Panc1 (cell line): ENCODE data around the gene PRKG1. TPM values are rescaled to one million over a fixed set of nuclear protein-coding genes. Genes with fewer than 3 reads are reported as not detected.

Experiments
- ATAC-seq: fragments of 200-7000 bp; cut with Tn5 transposase; 2 replicates; pipeline ENCODE4 v1.9.1; 2020; ENCODE audit warnings: mild to moderate bottlenecking, moderate library complexity
- BruUV-seq: library from RNA; stranded (reverse); fragments of 400-500 nt; replicated peaks from 2 replicates; lab custom pipeline; 2021; lab: Mats Ljungman, UMichigan
- CTCF ChIA-PET: fragments of 300-600 bp; sonication (Branson Sonifier 250); formaldehyde crosslinking; loops from one replicate; lab custom pipeline; 2022; ENCODE audit warnings: antibody characterized with exemption; lab: Charles Lee
- POLR2A ChIA-PET: fragments of 300-600 bp; sonication (Branson Sonifier 250); formaldehyde crosslinking; loops from one replicate; lab custom pipeline; 2022; ENCODE audit warnings: antibody characterized with exemption; lab: Charles Lee
- DNase-seq: peaks from one replicate; pipeline ENCODE4 v3.0.0-alpha.2; 2010; ENCODE audit warnings: low read depth, low spot score
- H3K27ac ChIP-seq: 2 replicates; pipeline ENCODE4 v1.5.1; 2011; ENCODE audit warnings: mild to moderate bottlenecking, low read length, inconsistent platforms
- H3K27me3 ChIP-seq: fragments of 200-500 bp; sonication (Bioruptor generic); 2 replicates; pipeline ENCODE4 v1.6.0; 2014; ENCODE audit warnings: low read length, inconsistent platforms; ENCODE audit not compliant: control insufficient read depth, insufficient read depth
- H3K36me3 ChIP-seq: fragments of 200-500 bp; sonication (Bioruptor generic); 2 replicates; pipeline ENCODE4 v1.5.1; 2014; ENCODE audit warnings: inconsistent platforms, mild to moderate bottlenecking, low read length, moderate library complexity; ENCODE audit not compliant: control insufficient read depth, insufficient read depth
- H3K4me1 ChIP-seq: 2 replicates; pipeline ENCODE4 v1.5.1; 2011; ENCODE audit warnings: inconsistent platforms, mild to moderate bottlenecking, low read length, moderate library complexity; ENCODE audit not compliant: control insufficient read depth, insufficient read depth
- H3K4me3 ChIP-seq, 2 experiments: 2 replicates each; pipeline ENCODE4 v1.5.1; 2011 to 2012; ENCODE audit warnings: low read depth in 2 of 2, low read length in 2 of 2, mild to moderate bottlenecking in 2 of 2, inconsistent platforms in 1 of 2, moderate library complexity in 1 of 2
- H3K9me3 ChIP-seq: fragments of 200-500 bp; sonication (Bioruptor generic); 2 replicates; pipeline ENCODE4 v1.5.1; 2014; ENCODE audit warnings: low read depth, mild to moderate bottlenecking, inconsistent platforms, low read length, moderate library complexity; ENCODE audit not compliant: control insufficient read depth, insufficient read depth
- POLR2AphosphoS5 ChIP-seq: IDR thresholded peaks from 2 replicates; pipeline ENCODE4 v1.6.1; 2012; ENCODE audit warnings: mild to moderate bottlenecking, low read depth, low read length, moderate library complexity
- SIN3A ChIP-seq: IDR thresholded peaks from 2 replicates; pipeline ENCODE4 v1.6.1; 2012; ENCODE audit warnings: low read depth, mild to moderate bottlenecking, low read length, moderate library complexity, borderline replicate concordance; ENCODE audit not compliant: insufficient read depth
- TCF7L2 ChIP-seq: IDR thresholded peaks from 2 replicates; pipeline ENCODE4 v1.6.1; 2011; ENCODE audit warnings: mild to moderate bottlenecking, low read depth, low read length, inconsistent platforms
- in situ Hi-C: cut with HindIII; loops from 2 replicates; pipeline ENCODE4 v1.10.0; 2016; ENCODE audit warnings: low sequenced_read_pairs, low pct_unique_long_range_greater_than_20kb
- intact Hi-C: fragments of 100-400 bp; cut with micrococcal nuclease; formaldehyde crosslinking; loops from one replicate; pipeline ENCODE4 v1.10.0; 2022; ENCODE audit not compliant: unreplicated experiment
- total RNA-seq: library from RNA; stranded (reverse); gene quantifications from one replicate; pipeline ENCODE4 v1.2.1, GENCODE V29; 2021; ENCODE audit not compliant: unreplicated experiment
- TF ChIP-seq, protein P1 (sequence below), 2 experiments: IDR thresholded peaks; 2 replicates each; pipeline ENCODE4 v1.6.1; 2011 to 2012; ENCODE audit warnings: low read depth in 2 of 2, control low read depth in 1 of 2, low read length in 1 of 2, mild to moderate bottlenecking in 1 of 2, moderate library complexity in 1 of 2; ENCODE audit not compliant: insufficient read depth in 1 of 2
- TF ChIP-seq, protein P2 (sequence below): fragments of 450-650 bp; IDR thresholded peaks from 2 replicates; pipeline ENCODE4 v1.5.1; 2017; ENCODE audit warnings: mild to moderate bottlenecking

The PRKG1 gene
- total RNA-seq, 1 experiment from 2014 or later: 0.92 TPM

DNA sequence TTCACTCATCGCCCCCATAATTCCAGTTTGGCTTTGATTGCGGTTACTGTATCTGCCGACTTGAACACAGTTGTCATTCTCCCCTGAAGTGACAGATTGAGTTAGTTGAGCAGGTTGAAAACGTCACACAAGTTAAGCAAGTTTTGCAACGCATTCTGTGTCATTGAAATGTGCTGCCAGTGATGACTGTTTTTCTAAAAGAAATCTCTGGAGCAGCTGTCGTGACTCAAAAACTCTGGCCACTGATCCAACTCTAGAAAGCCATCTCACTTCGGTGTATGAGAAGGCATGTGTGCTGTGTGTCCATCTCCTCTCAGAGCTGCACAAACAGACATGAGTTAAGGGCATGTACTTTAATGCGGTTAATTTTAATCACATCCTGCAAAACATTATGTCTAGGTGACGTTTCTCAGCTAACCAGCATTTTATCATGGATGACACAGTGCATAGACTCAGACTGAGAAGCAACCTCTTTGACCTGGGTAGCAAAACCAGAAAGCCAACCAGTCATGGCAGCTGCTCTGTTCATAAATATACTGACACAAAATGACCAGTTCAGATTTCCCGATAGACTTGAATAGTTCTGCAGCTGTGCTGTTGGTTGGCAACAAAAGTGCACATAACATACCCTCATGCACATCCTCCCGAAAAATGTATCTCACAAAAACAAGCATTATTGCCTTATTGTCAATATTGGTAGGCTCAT, 555.8 kb downstream of the PRKG1 start:
- DNase-seq (no peak), ATAC-seq (no peak)
- H3K4me1 ChIP-seq: no peaks in the 10 kb centered on the region
- intact Hi-C loops: no loop called here
- ChIA-PET POLR2A (no interaction called here), CTCF (no interaction called here)
- no TSS peak for BruUV-seq
- in situ Hi-C loops: no loop called here
- no peaks in the 10 kb centered on the region for H3K36me3 ChIP-seq
- no peaks in the 10 kb centered on the region for H3K9me3 ChIP-seq
- TF ChIP-seq, protein P1, sequence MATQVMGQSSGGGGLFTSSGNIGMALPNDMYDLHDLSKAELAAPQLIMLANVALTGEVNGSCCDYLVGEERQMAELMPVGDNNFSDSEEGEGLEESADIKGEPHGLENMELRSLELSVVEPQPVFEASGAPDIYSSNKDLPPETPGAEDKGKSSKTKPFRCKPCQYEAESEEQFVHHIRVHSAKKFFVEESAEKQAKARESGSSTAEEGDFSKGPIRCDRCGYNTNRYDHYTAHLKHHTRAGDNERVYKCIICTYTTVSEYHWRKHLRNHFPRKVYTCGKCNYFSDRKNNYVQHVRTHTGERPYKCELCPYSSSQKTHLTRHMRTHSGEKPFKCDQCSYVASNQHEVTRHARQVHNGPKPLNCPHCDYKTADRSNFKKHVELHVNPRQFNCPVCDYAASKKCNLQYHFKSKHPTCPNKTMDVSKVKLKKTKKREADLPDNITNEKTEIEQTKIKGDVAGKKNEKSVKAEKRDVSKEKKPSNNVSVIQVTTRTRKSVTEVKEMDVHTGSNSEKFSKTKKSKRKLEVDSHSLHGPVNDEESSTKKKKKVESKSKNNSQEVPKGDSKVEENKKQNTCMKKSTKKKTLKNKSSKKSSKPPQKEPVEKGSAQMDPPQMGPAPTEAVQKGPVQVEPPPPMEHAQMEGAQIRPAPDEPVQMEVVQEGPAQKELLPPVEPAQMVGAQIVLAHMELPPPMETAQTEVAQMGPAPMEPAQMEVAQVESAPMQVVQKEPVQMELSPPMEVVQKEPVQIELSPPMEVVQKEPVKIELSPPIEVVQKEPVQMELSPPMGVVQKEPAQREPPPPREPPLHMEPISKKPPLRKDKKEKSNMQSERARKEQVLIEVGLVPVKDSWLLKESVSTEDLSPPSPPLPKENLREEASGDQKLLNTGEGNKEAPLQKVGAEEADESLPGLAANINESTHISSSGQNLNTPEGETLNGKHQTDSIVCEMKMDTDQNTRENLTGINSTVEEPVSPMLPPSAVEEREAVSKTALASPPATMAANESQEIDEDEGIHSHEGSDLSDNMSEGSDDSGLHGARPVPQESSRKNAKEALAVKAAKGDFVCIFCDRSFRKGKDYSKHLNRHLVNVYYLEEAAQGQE (IDR thresholded peaks at IDR 0.05; ENCODE audit: insufficient read depth in 1 of 2, low read depth in 2 of 2, low read length in 1 of 2): no peak
- TF ChIP-seq, protein P2, sequence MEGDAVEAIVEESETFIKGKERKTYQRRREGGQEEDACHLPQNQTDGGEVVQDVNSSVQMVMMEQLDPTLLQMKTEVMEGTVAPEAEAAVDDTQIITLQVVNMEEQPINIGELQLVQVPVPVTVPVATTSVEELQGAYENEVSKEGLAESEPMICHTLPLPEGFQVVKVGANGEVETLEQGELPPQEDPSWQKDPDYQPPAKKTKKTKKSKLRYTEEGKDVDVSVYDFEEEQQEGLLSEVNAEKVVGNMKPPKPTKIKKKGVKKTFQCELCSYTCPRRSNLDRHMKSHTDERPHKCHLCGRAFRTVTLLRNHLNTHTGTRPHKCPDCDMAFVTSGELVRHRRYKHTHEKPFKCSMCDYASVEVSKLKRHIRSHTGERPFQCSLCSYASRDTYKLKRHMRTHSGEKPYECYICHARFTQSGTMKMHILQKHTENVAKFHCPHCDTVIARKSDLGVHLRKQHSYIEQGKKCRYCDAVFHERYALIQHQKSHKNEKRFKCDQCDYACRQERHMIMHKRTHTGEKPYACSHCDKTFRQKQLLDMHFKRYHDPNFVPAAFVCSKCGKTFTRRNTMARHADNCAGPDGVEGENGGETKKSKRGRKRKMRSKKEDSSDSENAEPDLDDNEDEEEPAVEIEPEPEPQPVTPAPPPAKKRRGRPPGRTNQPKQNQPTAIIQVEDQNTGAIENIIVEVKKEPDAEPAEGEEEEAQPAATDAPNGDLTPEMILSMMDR: no peak
- TF ChIP-seq SIN3A: no peak
- TF ChIP-seq POLR2AphosphoS5: no peak
- no peak for TF ChIP-seq TCF7L2
- H3K4me3 ChIP-seq: no peak overlapping the region
- H3K27me3 ChIP-seq: no peaks in the 10 kb centered on the region
- H3K27ac ChIP-seq: no peak overlapping the region

DNA sequence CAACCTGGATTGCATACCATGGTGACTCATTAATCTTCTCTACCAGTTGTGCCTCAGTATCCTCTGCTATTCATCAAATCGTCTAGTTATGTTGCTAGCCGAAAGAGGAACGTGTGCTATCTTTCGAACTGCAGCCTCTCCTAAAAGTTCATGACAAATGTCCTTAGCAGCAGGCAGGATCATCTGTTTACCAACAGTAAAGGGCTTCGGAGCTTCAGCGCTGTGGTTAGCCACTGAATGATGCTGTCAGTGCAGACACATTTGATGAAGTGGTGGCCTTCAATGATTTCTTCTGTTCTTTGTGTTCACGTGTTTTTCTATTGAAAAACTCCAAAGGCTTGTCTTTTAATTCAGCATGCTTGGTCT, 556.3 kb downstream of the PRKG1 start:
- no peaks in the 10 kb centered on the region for H3K27me3 ChIP-seq
- in situ Hi-C loops (no loop called here), intact Hi-C loops (no loop called here)
- no TSS peak for BruUV-seq
- no peak overlapping the region for H3K27ac ChIP-seq
- DNase-seq: no peak
- TF ChIP-seq POLR2AphosphoS5: no peak
- H3K4me1 ChIP-seq: no peaks in the 10 kb centered on the region
- CTCF ChIA-PET: no interaction called here
- no peaks in the 10 kb centered on the region for H3K36me3 ChIP-seq
- no peaks in the 10 kb centered on the region for H3K9me3 ChIP-seq
- no peak overlapping the region for H3K4me3 ChIP-seq
- POLR2A ChIA-PET: no interaction called here
- no peak for ATAC-seq

DNA sequence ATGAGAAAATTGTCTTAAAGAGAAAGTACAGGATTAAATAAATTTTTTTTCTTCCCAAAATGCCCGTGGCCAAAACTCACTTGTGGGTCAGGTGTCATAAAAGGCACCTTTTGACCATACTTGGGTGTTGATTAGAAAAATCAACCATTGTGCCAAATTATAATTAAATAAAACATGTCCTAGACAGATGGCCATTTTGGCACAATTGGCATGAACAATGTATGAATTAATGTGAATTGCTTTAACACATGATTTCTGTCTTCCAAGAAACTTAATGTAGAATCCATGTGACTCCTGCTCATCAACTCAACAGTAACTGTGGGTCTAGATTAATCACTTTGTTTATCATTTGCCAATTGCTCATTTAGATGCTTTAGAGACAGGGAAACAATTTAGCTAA, 561.1 kb downstream of the PRKG1 start:
- H3K9me3 ChIP-seq: no peaks in the 10 kb centered on the region
- BruUV-seq: no TSS peak
- H3K36me3 ChIP-seq: no peaks in the 10 kb centered on the region
- POLR2A ChIA-PET: no interaction called here
- H3K4me1 ChIP-seq: no peaks in the 10 kb centered on the region
- H3K27ac ChIP-seq: no peak overlapping the region
- TF ChIP-seq, protein P1 (IDR thresholded peaks at IDR 0.05; ENCODE audit: insufficient read depth in 1 of 2, low read depth in 2 of 2, low read length in 1 of 2): no peak
- TF ChIP-seq POLR2AphosphoS5: no peak
- TF ChIP-seq, protein P2: no peak
- in situ Hi-C loops: no loop called here
- ATAC-seq: no peak
- CTCF ChIA-PET: no interaction called here
- no peak for DNase-seq
- no peaks in the 10 kb centered on the region for H3K27me3 ChIP-seq
- no peak overlapping the region for H3K4me3 ChIP-seq
- intact Hi-C loops: no loop called here
